Head of caudate nucleus (tissue), 42 donors: ENCODE data around the gene C11orf98.
"Not testable (repeated sequence)": the region's sequence is repeated elsewhere in the genome, so short reads cannot be mapped to it uniquely, and the experiment has no call there.

ENCODE experiments used
- DNase-seq, 42 donors: peaks; one replicate each; pipeline versions ENCODE4 v3.0.0 to v3.0.0-alpha.2; 2020 to 2021; ENCODE audit warnings: mixed read lengths in 7 of 42
- intact Hi-C: fragments of 100-400 bp; cut with DNase I; formaldehyde crosslinking; loops from one replicate; pipeline ENCODE4 v1.15.0; 2022

C11orf98 gene

GRCh38 chr11:62689421-62690183, 24.6 kb upstream of the C11orf98 start, which contains the start of gene LRRN4CL:
LRRN4CL (minus strand) TSS chr11:62689530; CDS start chr11:62688508, 1,022 bp downstream.
- intact Hi-C loops, result no loop called here
- peak; percentile 29 to 91 (median 69) for DNase-seq

DNA sequence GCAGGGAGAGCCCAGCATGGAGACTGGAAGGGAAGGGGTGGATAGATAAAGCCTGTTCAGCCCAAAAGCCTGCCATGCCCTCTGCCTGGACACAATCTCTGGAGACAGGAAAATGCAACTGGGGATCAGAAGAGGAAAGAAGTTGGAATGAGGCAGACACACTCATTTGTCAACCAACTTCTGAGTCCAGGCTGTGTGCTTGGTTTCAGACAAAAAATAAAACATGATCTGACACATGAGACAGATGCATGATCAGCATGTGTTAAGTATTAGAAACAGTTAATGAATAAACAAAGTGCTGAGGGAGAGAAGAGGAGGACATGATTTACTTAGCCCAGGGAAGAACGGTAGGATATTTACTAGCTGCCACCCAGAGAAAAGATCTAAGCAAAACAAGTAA, 23.5 kb upstream of the C11orf98 start:
- intact Hi-C loops, result no loop called here
- DNase-seq, result no peak

GRCh38 chr11:62687508-62688396, 22.7 kb upstream of the C11orf98 start:
- intact Hi-C loops, result no loop called here
- DNase-seq, result no peak

- intact Hi-C loops, result no loop called here
- no peak for DNase-seq
These were observed 17.5 kb upstream of the C11orf98 start for GRCh38 chr11:62682518-62682917.

DNA sequence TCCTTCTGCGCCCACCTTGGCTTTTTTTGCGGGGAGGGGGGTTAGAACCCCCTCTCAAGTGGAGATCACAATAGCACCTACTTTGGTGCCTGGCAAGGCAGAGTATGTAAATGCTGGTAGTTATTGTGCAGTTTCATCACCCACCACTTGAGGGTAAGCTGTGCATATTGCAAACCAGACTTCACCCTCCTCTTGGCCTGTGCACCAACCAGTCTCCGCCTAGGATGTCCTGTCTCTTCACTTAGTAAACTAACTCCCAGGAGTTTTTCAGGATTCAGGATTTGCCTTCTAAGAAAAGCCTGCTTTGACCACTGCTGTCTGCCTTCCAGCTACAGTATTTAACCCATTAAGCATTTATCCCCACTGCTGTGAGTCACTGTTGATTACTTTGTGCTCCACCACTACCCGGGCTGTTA, 15.8 kb upstream of the C11orf98 start:
- peak in 5 of 42 donors; percentile 11 to 45 (median 26) for DNase-seq
- intact Hi-C loops, result no loop called here

GRCh38 chr11:62678770-62679696, 14.0 kb upstream of the C11orf98 start, which contains the start of gene UBXN1:
UBXN1 (minus strand) TSS chr11:62679073; CDS start chr11:62678923, 150 bp downstream.
- peak; percentile 78 to 97 (median 90) for DNase-seq
- intact Hi-C loops, result loop anchor here (5.0 kb wide), 1 partner anchor 87 kb away; the partner anchor contains the start of gene TUT1

GRCh38 chr11:62678433-62678769, 13.4 kb upstream of the C11orf98 start:
- intact Hi-C loops, result loop anchor here (5.0 kb wide), 1 partner anchor 86 kb away; the partner anchor contains the start of gene TUT1
- no peak for DNase-seq

- intact Hi-C loops, result loop anchor here (5.0 kb wide), 1 partner anchor 85 kb away; the partner anchor contains the start of gene TUT1
- no peak for DNase-seq
These were observed 12.7 kb upstream of the C11orf98 start for GRCh38 chr11:62677714-62678113.

DNA sequence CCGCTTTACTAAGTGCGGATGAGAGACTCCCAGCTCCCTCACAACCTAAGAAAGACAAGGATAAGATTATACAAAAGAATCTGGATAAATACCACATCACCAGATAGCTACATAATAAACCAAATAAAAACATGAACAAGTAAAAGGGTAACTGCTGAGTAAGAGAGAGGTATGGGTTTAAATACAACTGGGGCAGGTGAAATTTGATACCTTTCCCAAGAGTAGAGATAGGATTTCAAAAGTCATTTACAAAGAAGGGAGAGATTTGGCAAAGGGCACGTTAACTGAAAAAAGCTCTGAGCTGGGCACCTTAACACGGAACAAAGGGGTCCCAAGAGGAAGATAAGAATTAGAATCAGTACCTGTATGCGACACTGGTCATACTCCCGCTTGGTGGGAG, 12.1 kb upstream of the C11orf98 start:
- DNase-seq, result no peak
- intact Hi-C loops, result loop anchor here (5.0 kb wide), 1 partner anchor 85 kb away; the partner anchor contains the start of gene TUT1

GRCh38 chr11:62676698-62677097, 11.7 kb upstream of the C11orf98 start:
- DNase-seq, result no peak
- intact Hi-C loops, result loop anchor here (5.0 kb wide), 1 partner anchor 84 kb away; the partner anchor contains the start of gene TUT1

DNA sequence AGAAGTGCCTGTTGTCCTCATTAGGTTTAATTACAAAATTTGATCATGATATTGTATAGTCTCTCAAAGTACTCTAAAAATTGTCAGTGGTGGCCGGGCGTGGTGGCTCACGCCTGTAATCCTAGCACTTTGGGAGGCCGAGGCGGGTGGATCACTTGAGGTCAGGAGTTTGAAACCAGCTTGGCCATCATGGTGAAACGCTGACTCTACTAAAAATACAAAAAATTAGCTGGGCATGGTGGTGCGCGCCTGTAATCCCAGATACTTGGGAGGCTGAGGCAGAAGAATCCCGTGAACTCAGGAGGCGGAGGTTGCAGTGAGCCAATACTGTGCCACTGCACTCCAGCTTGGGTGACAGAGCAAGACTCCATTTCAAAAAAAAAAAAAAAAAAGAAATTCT, 10.4 kb upstream of the C11orf98 start:
- not testable (repeated sequence) for DNase-seq
- intact Hi-C loops, result loop anchor here (5.0 kb wide), 1 partner anchor 83 kb away; the partner anchor contains the start of gene TUT1

GRCh38 chr11:62673196-62673525, 8.2 kb upstream of the C11orf98 start:
- intact Hi-C loops, result no loop called here
- no peak for DNase-seq

- DNase-seq, result peak in 41 of 42 donors; percentile 71 to 95 (median 87)
- intact Hi-C loops, result no loop called here
These were observed 6.8 kb upstream of the C11orf98 start, which contains the start of the genes LBHD1 and UQCC3 for GRCh38 chr11:62671608-62672389. LBHD1 (minus strand) TSS chr11:62672267; CDS start chr11:62670031, 2,236 bp downstream. UQCC3 (plus strand) TSS chr11:62671673; CDS start chr11:62671746, 73 bp downstream.

DNA sequence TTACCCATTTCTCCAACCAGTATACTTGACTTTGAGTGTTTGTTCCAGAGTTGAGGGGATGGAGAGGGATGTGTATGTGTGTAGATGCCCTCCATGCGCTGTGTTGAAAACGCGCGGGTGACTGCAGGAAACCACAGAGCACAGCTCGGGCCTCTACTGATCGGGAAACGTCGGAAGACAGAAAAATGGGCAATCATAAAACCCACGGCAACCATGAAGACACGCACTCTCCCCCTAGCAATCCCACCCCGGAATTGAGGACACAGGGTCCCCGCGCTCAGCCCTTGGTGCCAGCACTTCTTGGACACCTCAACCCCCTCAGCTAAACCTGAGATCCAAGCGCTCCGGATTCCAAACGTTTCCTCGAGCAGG, 6.2 kb upstream of the C11orf98 start:
- intact Hi-C loops, result no loop called here
- peak in 1 of 42 donors; percentile 87 for DNase-seq

DNA sequence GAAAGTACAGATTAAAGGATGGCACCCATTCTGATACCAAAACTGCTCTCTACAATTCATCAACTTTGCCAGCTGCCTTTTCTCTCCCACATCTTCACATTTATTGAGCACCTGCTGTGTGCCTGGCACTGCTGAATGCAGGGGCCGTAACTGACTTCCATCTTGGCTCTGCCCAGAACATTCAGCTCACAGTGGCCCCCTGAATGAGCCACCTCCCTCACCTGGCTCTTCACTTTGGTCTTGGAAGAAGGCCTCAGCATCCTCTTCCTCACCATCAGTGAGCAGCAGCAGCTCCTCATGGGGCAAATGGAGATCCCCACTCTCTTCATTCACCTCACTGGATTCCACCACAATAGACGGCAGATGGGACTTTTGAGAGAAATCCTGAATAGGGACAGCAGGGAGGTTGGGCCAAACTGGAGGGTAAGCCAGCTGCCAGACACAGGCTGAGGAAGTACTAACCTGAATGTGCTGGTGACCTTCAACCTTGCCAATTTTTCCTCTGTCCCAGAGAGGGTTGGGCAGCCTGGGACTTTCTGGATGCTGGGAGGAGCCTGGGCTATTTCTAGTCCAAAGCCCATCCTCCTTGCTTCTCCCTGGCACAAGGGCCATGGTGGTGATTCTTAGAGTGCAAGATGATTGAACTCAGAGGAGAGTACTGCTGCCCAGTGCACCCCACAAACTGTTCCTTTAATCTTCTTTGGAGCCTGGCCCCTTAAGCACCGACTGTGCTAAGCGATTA, 4.6 kb upstream of the C11orf98 start:
- intact Hi-C loops, result no loop called here
- no peak for DNase-seq

- intact Hi-C loops, result no loop called here
- no peak for DNase-seq
These were observed 2.5 kb upstream of the C11orf98 start for GRCh38 chr11:62667460-62667859.
